SK-N-SH treated with all-trans-retinoic acid at 6 μM for 48 hours (cell line): ENCODE results near the gene CNGB1.

Source experiments
- ATAC-seq: fragments of 200-7000 bp; cut with Tn5 transposase; 3 replicates; pipeline ENCODE4 v1.9.1; 2020; ENCODE audit warnings: mild to moderate bottlenecking, moderate library complexity
- ARNTL ChIP-seq: fragments of 450-650 bp; formaldehyde crosslinking; IDR thresholded peaks from 2 replicates; pipeline ENCODE4 v1.5.0; 2020; ENCODE audit warnings: low read depth, mild to moderate bottlenecking, moderate library complexity, borderline replicate concordance
- BACH2 ChIP-seq: fragments of 250-450 bp; sonication (Bioruptor Pico); IDR thresholded peaks from 2 replicates; pipeline ENCODE4 v1.9.0; 2021; ENCODE audit warnings: mild to moderate bottlenecking, borderline replicate concordance
- CSDC2 ChIP-seq: fragments of 250-450 bp; sonication (Bioruptor Pico); IDR thresholded peaks from 2 replicates; pipeline ENCODE4 v1.5.0; 2020; ENCODE audit warnings: mild to moderate bottlenecking, moderate library complexity
- CSRNP3 ChIP-seq: fragments of 250-450 bp; sonication (Bioruptor Pico); IDR thresholded peaks from 2 replicates; pipeline ENCODE4 v1.5.1; 2021; ENCODE audit warnings: mild to moderate bottlenecking, moderate library complexity
- ESRRG ChIP-seq: fragments of 250-450 bp; sonication (Bioruptor Pico); IDR thresholded peaks from 2 replicates; pipeline ENCODE4 v1.6.1; 2021; ENCODE audit warnings: mild to moderate bottlenecking
- GLIS3 ChIP-seq: fragments of 250-450 bp; sonication (Bioruptor Pico); IDR thresholded peaks from 2 replicates; pipeline ENCODE4 v1.5.0; 2020; ENCODE audit warnings: mild to moderate bottlenecking, moderate library complexity
- ISL1 ChIP-seq: fragments of 250-450 bp; sonication (Bioruptor Pico); IDR thresholded peaks from 2 replicates; pipeline ENCODE4 v2.1.2; 2022; ENCODE audit warnings: mild to moderate bottlenecking, moderate library complexity
- OSR1 ChIP-seq: fragments of 250-450 bp; sonication (Bioruptor Pico); IDR thresholded peaks from 2 replicates; pipeline ENCODE4 v1.8.0; 2022; ENCODE audit warnings: moderate library complexity, mild to moderate bottlenecking, inconsistent platforms
- PATZ1 ChIP-seq: fragments of 250-450 bp; sonication (Bioruptor Pico); IDR thresholded peaks from 2 replicates; pipeline ENCODE4 v1.8.0; 2020; ENCODE audit warnings: mild to moderate bottlenecking, moderate library complexity, borderline replicate concordance
- POU6F1 ChIP-seq: fragments of 250-450 bp; sonication (Bioruptor Pico); IDR thresholded peaks from 2 replicates; pipeline ENCODE4 v1.8.0; 2021; ENCODE audit warnings: low read depth, mild to moderate bottlenecking, moderate library complexity, borderline replicate concordance
- PPARA ChIP-seq: fragments of 250-450 bp; sonication (Bioruptor Pico); IDR thresholded peaks from 2 replicates; pipeline ENCODE4 v1.5.0; 2020; ENCODE audit warnings: mild to moderate bottlenecking, borderline replicate concordance
- RARB ChIP-seq: fragments of 250-450 bp; sonication (Bioruptor Pico); IDR thresholded peaks from 2 replicates; pipeline ENCODE4 v1.8.0; 2021; ENCODE audit warnings: mild to moderate bottlenecking, moderate library complexity
- SNAI2 ChIP-seq: fragments of 250-450 bp; sonication (Bioruptor Pico); IDR thresholded peaks from 2 replicates; pipeline ENCODE4 v1.5.0; 2020; ENCODE audit warnings: mild to moderate bottlenecking, moderate library complexity
- TCF4 ChIP-seq: fragments of 250-450 bp; sonication (Bioruptor Pico); IDR thresholded peaks from 2 replicates; pipeline ENCODE4 v1.8.0; 2021; ENCODE audit warnings: mild to moderate bottlenecking, moderate library complexity, borderline replicate concordance
- TOX ChIP-seq: fragments of 250-450 bp; sonication (Bioruptor Pico); IDR thresholded peaks from 2 replicates; pipeline ENCODE4 v1.8.0; 2021; ENCODE audit warnings: mild to moderate bottlenecking, moderate library complexity, borderline replicate concordance
- TSHZ2 ChIP-seq: fragments of 250-450 bp; sonication (Bioruptor Pico); IDR thresholded peaks from 2 replicates; pipeline ENCODE4 v1.5.0; 2020; ENCODE audit warnings: mild to moderate bottlenecking, moderate library complexity
- ZC3H10 ChIP-seq: fragments of 250-450 bp; sonication (Bioruptor Pico); IDR thresholded peaks from 2 replicates; pipeline ENCODE4 v1.5.1; 2021; ENCODE audit warnings: mild to moderate bottlenecking, moderate library complexity
- ZFP30 ChIP-seq: fragments of 450-650 bp; formaldehyde crosslinking; IDR thresholded peaks from 2 replicates; pipeline ENCODE4 v1.5.0; 2022; ENCODE audit warnings: mild to moderate bottlenecking, moderate library complexity
- ZNF565 ChIP-seq: fragments of 450-650 bp; formaldehyde crosslinking; conservative IDR thresholded peaks from 2 replicates; pipeline ENCODE4 v1.5.0; 2020; ENCODE audit warnings: low read depth, mild to moderate bottlenecking, moderate library complexity

CNGB1 gene

GRCh38 chr16:57977418-57978069, 6.6 kb upstream of the CNGB1 start (continued):
- TF ChIP-seq TSHZ2 (CRISPR knock-in tag) (no peak), ZNF565 (CRISPR knock-in tag) (no peak), PPARA (CRISPR knock-in tag) (no peak), CSRNP3 (CRISPR knock-in tag) (no peak), OSR1 (no peak), GLIS3 (no peak), TOX (no peak), SNAI2 (CRISPR knock-in tag) (no peak), POU6F1 (CRISPR knock-in tag) (no peak), RARB (CRISPR knock-in tag) (no peak)

- peak; percentile 80 for ATAC-seq
Measured at GRCh38 chr16:57976331-57976796, 5.4 kb upstream of the CNGB1 start.

More at GRCh38 chr16:57976331-57976796, 5.4 kb upstream of the CNGB1 start:
- TF ChIP-seq OSR1 (no peak), TOX (no peak), ZNF565 (CRISPR knock-in tag) (no peak), ISL1 (no peak), SNAI2 (CRISPR knock-in tag) (no peak), TSHZ2 (CRISPR knock-in tag) (no peak), PPARA (CRISPR knock-in tag) (no peak), ESRRG (no peak), CSDC2 (CRISPR knock-in tag) (no peak), RARB (CRISPR knock-in tag) (no peak), ZFP30 (CRISPR knock-in tag) (no peak), PATZ1 (CRISPR knock-in tag) (no peak), ARNTL (CRISPR knock-in tag) (no peak), ZC3H10 (CRISPR knock-in tag) (no peak), TCF4 (CRISPR knock-in tag) (no peak), BACH2 (CRISPR knock-in tag) (no peak), GLIS3 (no peak)
- TF ChIP-seq, all 23 proteins: peak for 0
